Pulmonary artery endothelial cell (primary cell): ENCODE data around the gene FBXW2. TPM values are rescaled to one million over a fixed set of nuclear protein-coding genes. Genes with fewer than 3 reads are reported as not detected.
"Not testable (repeated sequence)": the region's sequence is repeated elsewhere in the genome, so short reads cannot be mapped to it uniquely, and the experiment has no call there.

Source experiments
- DNase-seq: peaks from one replicate; pipeline ENCODE4 v3.0.0-alpha.2; 2011; ENCODE audit warnings: low read depth, low spot score
- total RNA-seq: library from RNA; depleted of rRNA; stranded (reverse); fragments of >200 nt; gene quantifications from 2 replicates; pipeline ENCODE4 v1.2.3, GENCODE V29; 2014

FBXW2 gene
- total RNA-seq, 1 donor from 2014 or later = 39.1 TPM

- DNase-seq = no peak
These were observed 14.0 kb downstream of the FBXW2 start for GRCh38 chr9:120779227-120779626.

GRCh38 chr9:120778758-120779157, 14.5 kb downstream of the FBXW2 start:
- DNase-seq = no peak

DNA sequence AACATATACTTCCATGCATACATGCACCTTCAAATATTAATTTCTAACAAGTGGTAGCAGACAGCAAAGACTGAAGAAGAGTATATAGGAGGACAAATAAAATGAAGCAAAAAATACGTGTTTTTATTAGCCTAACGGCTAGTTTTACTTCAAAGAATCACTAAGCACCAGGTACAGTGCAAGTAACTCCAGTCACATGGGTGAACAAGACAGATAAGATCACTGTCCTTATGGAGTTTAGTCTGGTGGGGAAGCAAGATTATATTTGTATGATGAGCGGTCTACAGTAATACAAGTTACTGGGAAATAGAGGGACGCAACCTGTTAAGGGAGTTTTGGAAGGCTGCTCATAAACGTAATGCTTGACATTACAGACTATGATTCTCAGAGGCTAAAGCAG, 16.0 kb downstream of the FBXW2 start:
- DNase-seq = no peak

DNA sequence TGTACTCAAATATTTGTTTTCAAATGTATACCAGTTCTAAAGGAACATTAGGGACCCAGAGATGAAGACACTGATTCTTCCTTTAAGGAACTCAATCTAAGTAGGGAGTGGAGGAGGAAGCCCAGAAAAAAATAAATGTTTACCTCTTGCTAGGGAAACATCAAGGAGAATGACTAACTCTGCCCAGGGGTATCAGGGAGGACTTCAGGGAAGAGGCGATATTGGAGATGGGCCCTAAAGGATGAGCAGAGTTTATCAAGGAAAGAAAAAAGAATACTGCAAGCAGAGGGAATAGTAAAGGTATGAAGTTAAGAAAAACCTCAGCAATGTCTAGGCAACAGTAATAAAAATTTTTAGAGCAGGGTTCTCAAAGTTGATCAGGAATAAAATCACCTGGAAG, 16.4 kb downstream of the FBXW2 start:
- DNase-seq = no peak

- no peak for DNase-seq
These were observed 17.4 kb downstream of the FBXW2 start for GRCh38 chr9:120775859-120776258.

DNA sequence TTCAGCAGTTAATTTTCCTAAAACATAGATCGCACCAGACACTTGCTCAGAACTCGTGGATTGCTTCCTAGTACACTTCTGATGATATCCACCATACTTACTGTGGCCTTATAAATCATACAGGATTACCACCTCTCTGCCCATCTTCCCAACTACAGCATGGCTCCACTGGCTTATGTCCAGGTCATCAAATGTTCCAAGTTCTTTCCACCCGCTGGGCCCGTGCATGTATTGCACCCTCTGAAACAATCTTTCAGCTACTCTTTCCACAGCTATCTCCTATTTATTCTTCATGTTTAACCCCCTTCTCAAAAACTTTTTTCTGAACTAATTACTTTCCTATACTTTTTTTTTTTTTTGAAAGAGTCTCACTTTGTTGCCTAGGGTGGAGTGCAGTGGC, 18.5 kb downstream of the FBXW2 start:
- no peak for DNase-seq

DNA sequence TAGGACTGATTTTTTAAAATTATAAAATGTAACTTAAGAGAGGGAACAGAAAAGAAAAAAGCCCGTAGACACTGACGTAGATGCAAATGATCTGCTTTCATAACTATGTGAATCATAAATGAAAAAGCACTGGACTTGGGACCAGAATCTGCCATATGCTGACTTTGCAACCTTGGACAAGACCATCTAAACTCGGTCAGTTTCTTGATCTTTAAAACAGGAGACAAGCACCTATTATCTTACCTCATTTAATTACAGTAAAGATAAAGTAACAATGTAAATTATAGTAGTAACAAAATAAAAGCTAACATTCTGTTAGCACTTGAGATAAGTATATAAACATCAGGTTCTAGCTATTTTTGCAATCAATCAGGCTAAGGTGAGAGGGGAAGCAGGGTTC, 20.0 kb downstream of the FBXW2 start:
- DNase-seq = no peak

- no peak for DNase-seq
These were observed 22.3 kb downstream of the FBXW2 start for GRCh38 chr9:120770931-120771330.

GRCh38 chr9:120768886-120769285, 24.3 kb downstream of the FBXW2 start:
- no peak for DNase-seq

GRCh38 chr9:120768247-120768646, 25.0 kb downstream of the FBXW2 start:
- DNase-seq = no peak

DNA sequence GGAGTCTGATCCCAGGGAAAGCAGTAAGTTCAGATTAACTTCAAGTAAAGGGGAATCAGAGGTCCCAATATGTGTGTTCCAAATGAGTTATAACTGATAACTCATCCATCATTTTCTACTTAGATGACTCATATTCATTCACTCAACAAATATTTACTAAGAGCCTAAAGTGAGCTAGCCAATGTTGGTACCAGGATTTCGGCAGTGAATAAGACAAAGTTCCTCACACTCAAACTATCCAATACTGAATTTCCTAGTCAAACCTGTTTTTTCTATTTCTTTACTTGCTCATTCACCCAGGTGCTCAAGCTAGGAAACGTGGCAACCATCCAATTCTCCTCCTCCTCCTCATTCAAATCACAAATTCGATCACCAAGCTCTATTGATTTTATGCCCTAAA, 25.8 kb downstream of the FBXW2 start:
- DNase-seq = no peak

GRCh38 chr9:120765910-120766425, 27.2 kb downstream of the FBXW2 start:
- no peak for DNase-seq

- DNase-seq = no peak
These were observed 28.7 kb downstream of the FBXW2 start for GRCh38 chr9:120764476-120764875.

- no peak for DNase-seq
These were observed 32.2 kb downstream of the FBXW2 start for GRCh38 chr9:120761006-120761405.

GRCh38 chr9:120759755-120760400, 33.3 kb downstream of the FBXW2 start:
- DNase-seq = no peak

DNA sequence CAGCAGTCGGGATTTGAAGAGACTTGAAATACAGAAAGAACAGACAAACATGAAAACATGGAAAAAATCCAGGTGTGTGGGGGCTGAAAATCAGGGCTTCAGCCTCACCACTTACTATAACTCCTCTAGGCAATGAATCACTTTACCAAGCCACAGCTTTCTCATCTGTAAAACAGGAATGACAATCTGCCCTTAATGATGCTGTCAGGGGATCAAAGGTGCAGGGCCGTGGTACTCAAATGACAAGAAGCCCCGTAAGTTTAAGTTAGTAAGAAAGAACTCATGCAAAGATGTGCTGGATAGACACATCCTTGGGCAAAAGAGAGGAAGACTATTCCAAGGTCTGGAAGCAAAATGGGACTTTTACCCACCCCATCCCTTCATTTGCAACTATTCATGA, 34.7 kb downstream of the FBXW2 start:
- no peak for DNase-seq

DNA sequence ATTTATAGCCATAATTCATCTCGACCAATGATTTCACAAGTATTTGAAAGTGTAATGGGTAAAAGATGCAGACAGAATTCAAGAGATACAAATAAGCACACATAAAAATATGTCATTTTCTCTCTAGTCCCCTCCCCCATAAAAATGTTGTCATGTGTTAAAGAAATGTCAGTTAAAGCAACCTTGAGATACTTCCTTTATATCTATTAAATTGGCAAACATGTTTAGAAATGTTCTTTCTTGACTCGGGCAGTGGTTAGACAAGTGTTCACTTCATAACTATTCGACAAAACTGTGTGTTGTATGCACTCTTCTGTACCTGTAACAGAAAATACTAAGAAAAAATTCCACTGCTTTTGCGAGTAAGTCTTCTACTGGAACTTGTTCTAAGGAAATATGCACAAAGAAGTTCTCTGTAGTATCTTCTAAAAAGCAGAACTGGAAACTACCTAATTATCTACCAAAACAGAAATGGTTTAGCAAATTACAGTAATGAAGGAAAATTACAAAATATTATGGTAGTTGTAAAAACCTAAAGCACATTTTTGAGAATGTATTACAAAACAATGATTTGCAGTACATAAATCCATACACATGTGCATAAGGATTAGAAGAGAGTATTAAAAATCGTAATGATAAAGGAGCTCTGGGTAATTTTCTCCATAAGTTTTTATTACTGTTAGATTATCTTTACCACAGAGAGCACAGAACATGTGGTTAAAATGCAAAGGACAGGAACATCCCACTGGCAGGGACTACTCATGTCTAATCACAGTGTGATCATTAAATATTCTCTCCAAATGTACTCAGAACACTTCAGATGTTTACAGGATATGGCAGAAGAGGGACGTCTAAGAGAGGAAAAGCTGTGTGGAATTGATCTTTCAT, 35.9 kb downstream of the FBXW2 start:
- no peak for DNase-seq

- no peak for DNase-seq
These were observed 36.7 kb downstream of the FBXW2 start for GRCh38 chr9:120756531-120756930.

DNA sequence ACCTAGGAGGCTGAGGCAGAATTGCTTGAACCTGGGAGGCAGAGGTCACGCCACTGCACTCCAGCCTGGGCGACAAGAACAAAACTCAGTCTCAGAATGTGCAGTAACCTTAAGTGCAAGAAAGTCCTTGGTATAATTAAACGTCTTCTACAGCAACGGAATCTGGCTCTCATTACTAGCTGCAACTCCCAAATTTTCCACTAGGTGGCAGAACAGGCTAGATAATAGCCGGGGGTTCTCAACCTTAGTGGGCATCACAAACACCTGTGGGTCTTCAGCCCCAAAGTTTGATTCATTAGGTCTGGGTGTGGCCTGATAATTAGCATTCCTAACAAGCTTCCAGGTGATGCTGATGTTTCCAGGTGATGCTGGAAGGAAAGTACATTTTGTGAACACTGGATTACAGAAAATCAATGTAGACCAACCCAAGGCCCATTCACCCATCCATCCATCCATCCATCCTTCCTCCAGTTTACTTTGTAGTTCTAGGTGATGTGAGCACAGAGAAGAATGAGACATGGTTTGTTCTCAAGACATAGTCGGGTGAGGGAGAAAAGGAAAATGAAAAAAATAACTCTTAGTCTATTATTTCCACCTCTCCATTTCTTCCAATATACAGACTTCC, 37.3 kb downstream of the FBXW2 start:
- no peak for DNase-seq

- DNase-seq = no peak
These were observed 38.2 kb downstream of the FBXW2 start for GRCh38 chr9:120755044-120755443.

DNA sequence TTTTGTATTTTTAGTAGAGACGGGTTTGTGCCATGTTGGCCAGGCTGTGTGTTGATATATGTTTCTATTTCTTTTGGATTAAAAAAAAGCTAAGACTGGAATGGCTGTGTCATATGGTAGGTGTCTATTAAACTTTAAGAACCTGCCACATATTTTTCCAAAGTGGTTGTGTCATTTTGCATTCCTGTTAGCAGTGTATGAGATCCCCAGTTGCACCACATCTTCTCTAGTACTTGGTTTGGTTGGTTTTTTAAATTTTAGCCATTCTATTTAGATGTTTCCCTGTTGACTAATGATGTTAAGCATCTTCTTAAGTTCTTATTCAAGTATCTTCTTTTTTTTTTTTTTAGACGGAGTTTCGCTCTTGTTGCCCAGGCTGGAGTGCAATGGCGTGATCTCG, 42.8 kb downstream of the FBXW2 start:
- no peak for DNase-seq

- DNase-seq = not testable (repeated sequence)
These were observed 46.9 kb downstream of the FBXW2 start for GRCh38 chr9:120746366-120746765.
